Panc1 (cell line): ENCODE results near the gene THEMIS2.

ENCODE experiments used
- POLR2AphosphoS5 ChIP-seq: IDR thresholded peaks from 2 replicates; pipeline ENCODE4 v1.6.1; 2012; ENCODE audit warnings: mild to moderate bottlenecking, low read depth, low read length, moderate library complexity
- TCF7L2 ChIP-seq: IDR thresholded peaks from 2 replicates; pipeline ENCODE4 v1.6.1; 2011; ENCODE audit warnings: mild to moderate bottlenecking, low read depth, low read length, inconsistent platforms
- TF ChIP-seq, protein P1 (sequence below): fragments of 450-650 bp; IDR thresholded peaks from 2 replicates; pipeline ENCODE4 v1.5.1; 2017; ENCODE audit warnings: mild to moderate bottlenecking
- TF ChIP-seq, protein P2 (sequence below), 2 experiments: IDR thresholded peaks; 2 replicates each; pipeline ENCODE4 v1.6.1; 2011 to 2012; ENCODE audit warnings: low read depth in 2 of 2, control low read depth in 1 of 2, low read length in 1 of 2, mild to moderate bottlenecking in 1 of 2, moderate library complexity in 1 of 2; ENCODE audit not compliant: insufficient read depth in 1 of 2

DNA sequence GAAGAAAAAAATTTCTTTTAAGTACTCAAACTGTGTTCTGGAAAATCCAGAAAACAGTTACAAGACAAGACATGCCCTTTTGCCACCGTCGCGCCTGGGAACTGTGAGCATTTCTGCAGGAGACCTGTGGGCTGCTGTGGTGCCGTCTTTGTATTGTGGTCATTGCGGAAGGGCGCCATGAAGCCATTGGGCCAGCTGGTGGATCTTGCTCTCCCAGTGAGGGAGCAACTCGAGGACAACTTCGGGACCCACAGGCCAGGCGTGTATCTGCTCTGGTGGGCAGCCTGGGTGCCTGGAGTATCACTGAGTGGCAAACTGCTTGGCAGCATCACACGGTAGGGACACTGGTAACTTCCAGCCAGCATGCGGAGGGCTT is 3.8 kb upstream of the THEMIS2 start:
- TF ChIP-seq, protein P1, sequence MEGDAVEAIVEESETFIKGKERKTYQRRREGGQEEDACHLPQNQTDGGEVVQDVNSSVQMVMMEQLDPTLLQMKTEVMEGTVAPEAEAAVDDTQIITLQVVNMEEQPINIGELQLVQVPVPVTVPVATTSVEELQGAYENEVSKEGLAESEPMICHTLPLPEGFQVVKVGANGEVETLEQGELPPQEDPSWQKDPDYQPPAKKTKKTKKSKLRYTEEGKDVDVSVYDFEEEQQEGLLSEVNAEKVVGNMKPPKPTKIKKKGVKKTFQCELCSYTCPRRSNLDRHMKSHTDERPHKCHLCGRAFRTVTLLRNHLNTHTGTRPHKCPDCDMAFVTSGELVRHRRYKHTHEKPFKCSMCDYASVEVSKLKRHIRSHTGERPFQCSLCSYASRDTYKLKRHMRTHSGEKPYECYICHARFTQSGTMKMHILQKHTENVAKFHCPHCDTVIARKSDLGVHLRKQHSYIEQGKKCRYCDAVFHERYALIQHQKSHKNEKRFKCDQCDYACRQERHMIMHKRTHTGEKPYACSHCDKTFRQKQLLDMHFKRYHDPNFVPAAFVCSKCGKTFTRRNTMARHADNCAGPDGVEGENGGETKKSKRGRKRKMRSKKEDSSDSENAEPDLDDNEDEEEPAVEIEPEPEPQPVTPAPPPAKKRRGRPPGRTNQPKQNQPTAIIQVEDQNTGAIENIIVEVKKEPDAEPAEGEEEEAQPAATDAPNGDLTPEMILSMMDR = no peak
- TF ChIP-seq POLR2AphosphoS5 (no peak), TCF7L2 (no peak)
- TF ChIP-seq, protein P2, sequence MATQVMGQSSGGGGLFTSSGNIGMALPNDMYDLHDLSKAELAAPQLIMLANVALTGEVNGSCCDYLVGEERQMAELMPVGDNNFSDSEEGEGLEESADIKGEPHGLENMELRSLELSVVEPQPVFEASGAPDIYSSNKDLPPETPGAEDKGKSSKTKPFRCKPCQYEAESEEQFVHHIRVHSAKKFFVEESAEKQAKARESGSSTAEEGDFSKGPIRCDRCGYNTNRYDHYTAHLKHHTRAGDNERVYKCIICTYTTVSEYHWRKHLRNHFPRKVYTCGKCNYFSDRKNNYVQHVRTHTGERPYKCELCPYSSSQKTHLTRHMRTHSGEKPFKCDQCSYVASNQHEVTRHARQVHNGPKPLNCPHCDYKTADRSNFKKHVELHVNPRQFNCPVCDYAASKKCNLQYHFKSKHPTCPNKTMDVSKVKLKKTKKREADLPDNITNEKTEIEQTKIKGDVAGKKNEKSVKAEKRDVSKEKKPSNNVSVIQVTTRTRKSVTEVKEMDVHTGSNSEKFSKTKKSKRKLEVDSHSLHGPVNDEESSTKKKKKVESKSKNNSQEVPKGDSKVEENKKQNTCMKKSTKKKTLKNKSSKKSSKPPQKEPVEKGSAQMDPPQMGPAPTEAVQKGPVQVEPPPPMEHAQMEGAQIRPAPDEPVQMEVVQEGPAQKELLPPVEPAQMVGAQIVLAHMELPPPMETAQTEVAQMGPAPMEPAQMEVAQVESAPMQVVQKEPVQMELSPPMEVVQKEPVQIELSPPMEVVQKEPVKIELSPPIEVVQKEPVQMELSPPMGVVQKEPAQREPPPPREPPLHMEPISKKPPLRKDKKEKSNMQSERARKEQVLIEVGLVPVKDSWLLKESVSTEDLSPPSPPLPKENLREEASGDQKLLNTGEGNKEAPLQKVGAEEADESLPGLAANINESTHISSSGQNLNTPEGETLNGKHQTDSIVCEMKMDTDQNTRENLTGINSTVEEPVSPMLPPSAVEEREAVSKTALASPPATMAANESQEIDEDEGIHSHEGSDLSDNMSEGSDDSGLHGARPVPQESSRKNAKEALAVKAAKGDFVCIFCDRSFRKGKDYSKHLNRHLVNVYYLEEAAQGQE (IDR thresholded peaks at IDR 0.05; ENCODE audit: insufficient read depth in 1 of 2, low read depth in 2 of 2, low read length in 1 of 2) = no peak
